Vagina (tissue), 2 donors: Measurements from ENCODE around the gene S100A1. TPM values are rescaled to one million over a fixed set of nuclear protein-coding genes. Genes with fewer than 3 reads are reported as not detected.

ENCODE experiments used
- DNase-seq, 2 donors: peaks; one replicate each; pipeline ENCODE4 v3.0.0-alpha.2; 2017; ENCODE audit errors: extremely low spot score in 2 of 2
- H3K27ac ChIP-seq: fragments of 200-600 bp; sonication (generic); one replicate; pipeline ENCODE4 v1.5.1; 2019
- H3K27me3 ChIP-seq: fragments of 200-600 bp; sonication (generic); one replicate; pipeline ENCODE4 v1.5.1; 2019
- H3K36me3 ChIP-seq, 2 donors: fragments of 200-600 bp; sonication (generic); one replicate each; pipeline ENCODE4 v1.5.1; 2017 to 2019
- H3K4me1 ChIP-seq: fragments of 200-600 bp; sonication (generic); one replicate; pipeline ENCODE4 v1.5.1; 2019
- H3K4me3 ChIP-seq, 2 donors: fragments of 200-600 bp; sonication (generic); 1 replicate in 1 of 2; 2 replicates in 1 of 2; pipeline ENCODE4 v1.5.1; 2016 to 2019
- H3K9me3 ChIP-seq: fragments of 200-600 bp; sonication (generic); one replicate; pipeline ENCODE4 v1.5.1; 2019
- POLR2A ChIP-seq, 2 donors: fragments of 450-650 bp; IDR thresholded peaks; one replicate each; pipeline ENCODE4 v1.6.1; 2017; ENCODE audit warnings: antibody characterized with exemption in 2 of 2, mild to moderate bottlenecking in 2 of 2, moderate library complexity in 2 of 2
- POLR2AphosphoS5 ChIP-seq, 2 donors: sonication (generic); formaldehyde crosslinking; IDR thresholded peaks; one replicate each; pipeline ENCODE4 v1.9.0; 2017; ENCODE audit warnings: antibody characterized with exemption in 2 of 2, mild to moderate bottlenecking in 2 of 2, low read depth in 1 of 2; ENCODE audit not compliant: insufficient read depth in 1 of 2
- intact Hi-C: fragments of 100-400 bp; cut with DNase I; formaldehyde crosslinking; loops from one replicate; pipeline ENCODE4 v1.15.1; 2023
- total RNA-seq: library from RNA; depleted of rRNA; stranded (reverse); fragments of >200 nt; gene quantifications from one replicate; pipeline ENCODE4 v1.2.3, GENCODE V29; 2016
- TF ChIP-seq, protein P1 (sequence below), 3 experiments: fragments of 450-650 bp in 2 of 3; fragments of 200-600 bp in 1 of 3; sonication (generic) in 1 of 3; IDR thresholded peaks; one replicate each; pipeline ENCODE4 v1.5.1; 2017 to 2019; ENCODE audit warnings: antibody characterized with exemption in 3 of 3, mild to moderate bottlenecking in 2 of 3, moderate library complexity in 2 of 3

Gene S100A1
- total RNA-seq, 1 donor from 2014 or later: not detected

DNA sequence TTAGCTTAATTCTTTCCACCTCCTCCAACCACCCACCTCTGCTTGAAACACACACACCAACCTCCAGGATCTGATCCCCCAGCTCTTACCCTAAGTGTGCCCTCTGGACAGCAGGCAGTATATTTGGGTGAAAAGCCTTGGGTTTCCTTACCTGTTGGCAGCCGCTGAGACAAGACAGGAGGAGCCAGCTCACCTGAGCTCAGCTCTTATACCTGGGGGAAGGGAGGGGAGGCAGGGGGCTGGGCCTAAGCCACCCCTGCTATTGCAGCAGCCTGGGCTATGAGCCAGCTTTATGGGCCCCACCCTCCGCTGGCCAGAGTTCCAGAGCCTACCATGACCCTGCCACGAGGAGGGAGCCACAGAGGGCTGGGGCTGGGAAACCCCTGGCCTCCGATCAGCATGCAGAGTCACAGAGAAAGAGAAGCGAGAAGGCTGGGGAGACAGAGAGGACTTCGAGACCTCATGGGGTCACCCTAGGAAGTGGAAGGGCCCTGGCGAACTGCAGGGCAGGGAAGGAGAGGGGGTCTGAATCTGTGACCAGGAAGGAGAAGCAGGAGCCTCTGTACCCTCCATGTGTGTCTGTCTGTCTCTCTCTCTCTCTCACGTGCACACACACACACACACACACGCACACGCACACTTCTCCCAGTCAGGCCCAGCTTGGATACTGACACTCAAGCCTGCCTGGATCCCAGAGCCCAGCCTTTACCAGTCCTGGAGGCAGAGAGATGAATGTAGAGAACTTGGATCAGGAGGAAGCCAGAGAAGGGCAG, 11.9 kb upstream of the S100A1 start, which contains the start of gene S100A14:
Gene S100A14 (minus strand): TSS at position 182 of the 773 bp plus-strand sequence. CDS start 467 bp downstream, outside the sequence.
- Histone ChIP-seq H3K4me1 (peaks cover 49% of the 10 kb centered on the region), H3K27ac (peak within 1 kb of the TSS; percentile 96), H3K4me3 (peak within 1 kb of the TSS in 1 of 2 donors; percentile 40), H3K27me3 (no peaks in the 10 kb centered on the region), H3K36me3 (no peaks in the 10 kb centered on the region), H3K9me3 (no peaks in the 10 kb centered on the region)
- TF ChIP-seq POLR2AphosphoS5 (IDR thresholded peaks at IDR 0.05; ENCODE audit: insufficient read depth in 1 of 2, low read depth in 1 of 2): peak in 1 of 2 donors; percentile 62
- TF ChIP-seq POLR2A (IDR thresholded peaks at IDR 0.05): no peak
- TF ChIP-seq, protein P1, sequence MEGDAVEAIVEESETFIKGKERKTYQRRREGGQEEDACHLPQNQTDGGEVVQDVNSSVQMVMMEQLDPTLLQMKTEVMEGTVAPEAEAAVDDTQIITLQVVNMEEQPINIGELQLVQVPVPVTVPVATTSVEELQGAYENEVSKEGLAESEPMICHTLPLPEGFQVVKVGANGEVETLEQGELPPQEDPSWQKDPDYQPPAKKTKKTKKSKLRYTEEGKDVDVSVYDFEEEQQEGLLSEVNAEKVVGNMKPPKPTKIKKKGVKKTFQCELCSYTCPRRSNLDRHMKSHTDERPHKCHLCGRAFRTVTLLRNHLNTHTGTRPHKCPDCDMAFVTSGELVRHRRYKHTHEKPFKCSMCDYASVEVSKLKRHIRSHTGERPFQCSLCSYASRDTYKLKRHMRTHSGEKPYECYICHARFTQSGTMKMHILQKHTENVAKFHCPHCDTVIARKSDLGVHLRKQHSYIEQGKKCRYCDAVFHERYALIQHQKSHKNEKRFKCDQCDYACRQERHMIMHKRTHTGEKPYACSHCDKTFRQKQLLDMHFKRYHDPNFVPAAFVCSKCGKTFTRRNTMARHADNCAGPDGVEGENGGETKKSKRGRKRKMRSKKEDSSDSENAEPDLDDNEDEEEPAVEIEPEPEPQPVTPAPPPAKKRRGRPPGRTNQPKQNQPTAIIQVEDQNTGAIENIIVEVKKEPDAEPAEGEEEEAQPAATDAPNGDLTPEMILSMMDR (IDR thresholded peaks at IDR 0.05): no peak
- DNase-seq: no peak
- intact Hi-C loops: no loop called here

DNA sequence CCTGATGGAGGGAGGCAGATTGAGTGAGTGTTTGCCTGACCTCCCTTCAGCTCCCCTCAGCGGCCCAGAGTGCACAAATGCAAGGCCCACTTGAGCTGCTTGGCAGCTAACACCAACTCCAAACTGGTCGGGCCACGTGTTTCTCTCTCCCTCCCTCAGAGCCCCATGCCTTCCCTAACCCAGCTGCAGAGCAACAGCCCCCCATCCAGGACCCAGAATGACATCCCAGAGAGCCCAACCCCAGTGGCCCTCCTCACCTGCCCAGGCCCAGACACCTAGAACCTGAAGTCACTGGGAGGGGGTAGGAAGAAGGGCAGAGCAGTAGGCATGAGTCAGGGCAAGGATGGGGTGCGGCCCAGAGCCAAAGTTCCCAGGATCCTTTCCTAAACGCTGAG, 11.3 kb upstream of the S100A1 start:
- no peak overlapping the region for H3K4me3 ChIP-seq
- intact Hi-C loops: no loop called here
- peaks cover 47% of the 10 kb centered on the region for H3K4me1 ChIP-seq

DNA sequence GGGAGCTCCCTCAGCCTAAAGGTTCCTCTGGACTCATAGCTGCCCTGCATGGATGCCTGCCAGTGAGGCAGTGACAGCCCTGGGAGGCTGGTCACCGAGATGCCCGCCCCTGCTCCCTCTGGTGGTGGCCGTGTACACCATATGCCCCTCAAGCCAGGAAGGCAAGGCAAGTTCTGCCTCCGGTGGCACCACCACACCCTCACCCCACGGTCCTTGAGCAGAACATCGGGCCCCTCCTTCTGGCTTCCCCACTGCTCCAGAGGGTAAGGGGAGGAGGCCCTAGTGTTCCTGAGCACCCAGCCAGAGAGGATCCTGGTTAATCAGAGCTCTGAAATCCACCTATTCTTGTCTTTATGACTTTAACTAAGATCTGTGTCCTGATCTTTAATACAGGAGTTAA, 10.6 kb upstream of the S100A1 start:
- H3K9me3 ChIP-seq: no peaks in the 10 kb centered on the region
- H3K4me1 ChIP-seq: peaks cover 47% of the 10 kb centered on the region
- DNase-seq: no peak
- no peak overlapping the region for H3K4me3 ChIP-seq
- intact Hi-C loops: no loop called here
- H3K27me3 ChIP-seq: no peaks in the 10 kb centered on the region
- H3K27ac ChIP-seq: peak overlapping the region; percentile 96
- TF ChIP-seq POLR2AphosphoS5 (IDR thresholded peaks at IDR 0.05; ENCODE audit: insufficient read depth in 1 of 2, low read depth in 1 of 2) (peak in 1 of 2 donors; percentile 41), POLR2A (IDR thresholded peaks at IDR 0.05) (no peak)
- TF ChIP-seq, protein P1 (IDR thresholded peaks at IDR 0.05): peak in 1 of 3 experiments; percentile 63
- no peaks in the 10 kb centered on the region for H3K36me3 ChIP-seq

More for the DNA sequence above, 11.3 kb upstream of the S100A1 start:
- no peak for DNase-seq
- Histone ChIP-seq H3K27ac (peak overlapping the region; percentile 96), H3K9me3 (no peaks in the 10 kb centered on the region), H3K36me3 (no peaks in the 10 kb centered on the region), H3K27me3 (no peaks in the 10 kb centered on the region)
- TF ChIP-seq POLR2AphosphoS5 (IDR thresholded peaks at IDR 0.05; ENCODE audit: insufficient read depth in 1 of 2, low read depth in 1 of 2): no peak
- TF ChIP-seq, protein P1 (IDR thresholded peaks at IDR 0.05): no peak

DNA sequence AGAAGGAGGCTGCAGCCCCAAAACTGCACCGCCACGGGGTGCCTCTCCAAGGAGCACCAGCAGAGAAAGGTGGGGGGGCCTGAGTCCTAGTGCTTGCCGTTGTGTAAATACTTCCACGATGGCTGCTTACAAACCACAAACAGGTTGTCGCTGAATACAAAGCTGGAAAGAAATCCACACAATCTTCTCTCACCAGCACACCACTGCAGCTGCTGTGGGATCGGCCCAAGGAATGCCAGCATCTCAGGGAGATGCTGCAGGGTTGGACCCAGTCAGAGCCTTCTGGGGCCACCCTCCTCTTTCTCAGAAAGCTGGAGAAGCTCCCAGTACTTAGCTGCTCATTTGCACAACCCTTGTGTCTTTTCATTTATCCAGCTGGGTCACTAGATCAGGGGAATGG, 9.1 kb upstream of the S100A1 start:
- Histone ChIP-seq H3K27ac (no peak overlapping the region), H3K4me1 (peaks cover 36% of the 10 kb centered on the region)
- intact Hi-C loops: no loop called here

More for the DNA sequence above, 9.1 kb upstream of the S100A1 start:
- Histone ChIP-seq H3K4me3 (no peak overlapping the region), H3K9me3 (no peaks in the 10 kb centered on the region), H3K36me3 (no peaks in the 10 kb centered on the region), H3K27me3 (no peaks in the 10 kb centered on the region)
- no peak for TF ChIP-seq POLR2A (IDR thresholded peaks at IDR 0.05)
- TF ChIP-seq, protein P1 (IDR thresholded peaks at IDR 0.05): no peak
- TF ChIP-seq POLR2AphosphoS5 (IDR thresholded peaks at IDR 0.05; ENCODE audit: insufficient read depth in 1 of 2, low read depth in 1 of 2): no peak
- no peak for DNase-seq
